OCI-LY3 (cell line): ENCODE measurements around the gene GPBP1.
"Not testable (repeated sequence)": the region's sequence is repeated elsewhere in the genome, so short reads cannot be mapped to it uniquely, and the experiment has no call there.

Experiments
- H2AFZ ChIP-seq: fragments of 200-600, 300-600 bp; shearing (Covaris generic); 2 replicates; pipeline ENCODE4 v1.6.0; 2014; ENCODE audit warnings: antibody characterized with exemption, low read depth, low read length
- H3K27ac ChIP-seq: fragments of 200-600, 300-600 bp; sonication (generic); 2 replicates; pipeline ENCODE4 v1.5.1; 2014; ENCODE audit warnings: mild to moderate bottlenecking, low read length, moderate library complexity, mixed read lengths
- H3K27me3 ChIP-seq: fragments of 200-600, 300-600 bp; sonication (generic); 2 replicates; pipeline ENCODE4 v1.6.1; 2014; ENCODE audit warnings: low read depth, low read length, mixed read lengths
- H3K36me3 ChIP-seq: fragments of 200-600, 300-600 bp; sonication (generic); replicated peaks from 2 replicates; pipeline ENCODE3; 2014; ENCODE audit warnings: low read depth, low read length, mixed read lengths
- H3K4me1 ChIP-seq: fragments of 300-600, 200-600 bp; sonication (generic); 2 replicates; pipeline ENCODE4 v1.6.1; 2014; ENCODE audit warnings: low read length, mixed read lengths
- H3K4me2 ChIP-seq: fragments of 200-600, 300-600 bp; sonication (generic); 2 replicates; pipeline ENCODE4 v1.6.1; 2014; ENCODE audit warnings: low read length, mixed read lengths
- H3K4me3 ChIP-seq: fragments of 300-600, 200-600 bp; sonication (generic); 2 replicates; pipeline ENCODE4 v1.5.1; 2014; ENCODE audit warnings: antibody characterized with exemption, mild to moderate bottlenecking, low read length, moderate library complexity
- H3K79me2 ChIP-seq: fragments of 300-600, 200-600 bp; shearing (Covaris generic); 2 replicates; pipeline ENCODE4 v1.6.1; 2014; ENCODE audit warnings: mild to moderate bottlenecking, low read length, mixed read lengths
- H3K9ac ChIP-seq: fragments of 300-600, 200-600 bp; shearing (Covaris generic); 2 replicates; pipeline ENCODE4 v1.6.0; 2014; ENCODE audit warnings: mild to moderate bottlenecking, low read length, moderate library complexity
- H3K9me3 ChIP-seq: fragments of 200-600, 300-600 bp; shearing (Covaris generic); 2 replicates; pipeline ENCODE4 v1.6.1; 2014; ENCODE audit warnings: low read length, mixed read lengths; ENCODE audit not compliant: insufficient read depth
- H4K20me1 ChIP-seq: fragments of 200-600, 300-600 bp; sonication (generic); 2 replicates; pipeline ENCODE4 v1.6.1; 2016; ENCODE audit warnings: low read length, mixed read lengths; ENCODE audit not compliant: insufficient read depth
- EZH2phosphoT487 ChIP-seq: fragments of 200-600 bp; shearing (Covaris generic); IDR thresholded peaks from 2 replicates; pipeline ENCODE4 v1.6.1; 2018; ENCODE audit warnings: antibody characterized with exemption, mixed run types, low read depth
- TF ChIP-seq, protein P1 (sequence below): fragments of 200-600, 300-600 bp; sonication (generic); IDR thresholded peaks from 2 replicates; pipeline ENCODE4 v1.5.1; 2014; ENCODE audit warnings: antibody characterized with exemption, low read length, low read depth

GPBP1 gene

DNA sequence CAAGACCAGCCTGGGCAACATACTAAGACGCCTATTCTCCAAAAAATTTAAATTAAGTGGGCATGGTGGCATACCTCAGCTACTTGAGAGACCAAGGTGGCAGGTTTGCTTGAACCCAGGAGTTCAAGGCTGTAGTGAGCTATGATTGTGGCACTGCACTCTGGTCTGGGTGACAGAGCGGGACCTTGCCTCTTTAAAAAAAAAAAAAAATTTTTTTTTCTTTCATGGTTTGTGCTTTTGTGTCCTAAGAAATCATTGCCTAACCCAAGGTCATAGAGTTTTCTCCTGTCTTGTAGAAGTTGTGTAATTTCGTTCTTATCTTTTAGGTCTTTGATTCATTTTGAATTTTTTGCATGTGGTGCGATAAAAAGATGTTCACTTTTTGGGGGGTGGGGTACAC lies 12.3 kb downstream of the GPBP1 start:
- Histone ChIP-seq H3K4me3 (no peak overlapping the region), H3K27ac (no peak overlapping the region)

DNA sequence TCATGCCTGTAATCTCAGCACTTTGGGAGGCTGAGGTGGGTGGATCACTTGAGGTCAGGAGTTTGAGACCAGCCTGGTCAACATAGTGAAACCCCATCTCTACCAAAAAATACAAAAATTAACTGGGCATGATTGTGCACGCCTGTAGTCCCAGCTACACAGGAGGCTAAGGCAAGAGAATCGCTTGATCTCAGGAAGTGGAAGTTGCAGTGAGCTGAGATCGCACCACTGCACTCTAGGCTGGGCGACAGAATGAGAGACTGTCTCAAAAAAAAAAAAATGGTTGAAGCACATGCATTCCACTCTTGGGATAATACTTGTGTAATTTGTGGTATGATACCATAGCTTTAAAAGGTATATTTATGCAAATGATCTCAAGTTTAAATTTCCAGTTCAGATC lies 14.1 kb downstream of the GPBP1 start:
- H2AFZ ChIP-seq, H3K27ac ChIP-seq, H3K27me3 ChIP-seq, H3K4me2 ChIP-seq, H3K9me3 ChIP-seq, H3K4me3 ChIP-seq, H3K9ac ChIP-seq: not testable (repeated sequence)
- Histone ChIP-seq H3K79me2 (peaks cover 100% of the 10 kb centered on the region), H3K36me3 (peaks cover 17% of the 10 kb centered on the region), H4K20me1 (peaks cover 98% of the 10 kb centered on the region), H3K4me1 (peaks cover 26% of the 10 kb centered on the region)

More for the DNA sequence above, 12.3 kb downstream of the GPBP1 start:
- Histone ChIP-seq H3K4me1 (peaks cover 27% of the 10 kb centered on the region), H3K27me3 (no peaks in the 10 kb centered on the region), H3K36me3 (peaks cover 18% of the 10 kb centered on the region), H4K20me1 (peaks cover 97% of the 10 kb centered on the region), H2AFZ (no peak overlapping the region), H3K9ac (no peak overlapping the region), H3K4me2 (0 out of 2 replicates have a peak overlapping the region, but pooled peaks have one; percentile 53), H3K9me3 (no peaks in the 10 kb centered on the region), H3K79me2 (peaks cover 100% of the 10 kb centered on the region)
- TF ChIP-seq, protein P1, sequence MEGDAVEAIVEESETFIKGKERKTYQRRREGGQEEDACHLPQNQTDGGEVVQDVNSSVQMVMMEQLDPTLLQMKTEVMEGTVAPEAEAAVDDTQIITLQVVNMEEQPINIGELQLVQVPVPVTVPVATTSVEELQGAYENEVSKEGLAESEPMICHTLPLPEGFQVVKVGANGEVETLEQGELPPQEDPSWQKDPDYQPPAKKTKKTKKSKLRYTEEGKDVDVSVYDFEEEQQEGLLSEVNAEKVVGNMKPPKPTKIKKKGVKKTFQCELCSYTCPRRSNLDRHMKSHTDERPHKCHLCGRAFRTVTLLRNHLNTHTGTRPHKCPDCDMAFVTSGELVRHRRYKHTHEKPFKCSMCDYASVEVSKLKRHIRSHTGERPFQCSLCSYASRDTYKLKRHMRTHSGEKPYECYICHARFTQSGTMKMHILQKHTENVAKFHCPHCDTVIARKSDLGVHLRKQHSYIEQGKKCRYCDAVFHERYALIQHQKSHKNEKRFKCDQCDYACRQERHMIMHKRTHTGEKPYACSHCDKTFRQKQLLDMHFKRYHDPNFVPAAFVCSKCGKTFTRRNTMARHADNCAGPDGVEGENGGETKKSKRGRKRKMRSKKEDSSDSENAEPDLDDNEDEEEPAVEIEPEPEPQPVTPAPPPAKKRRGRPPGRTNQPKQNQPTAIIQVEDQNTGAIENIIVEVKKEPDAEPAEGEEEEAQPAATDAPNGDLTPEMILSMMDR = no peak
- TF ChIP-seq EZH2phosphoT487 = no peak

DNA sequence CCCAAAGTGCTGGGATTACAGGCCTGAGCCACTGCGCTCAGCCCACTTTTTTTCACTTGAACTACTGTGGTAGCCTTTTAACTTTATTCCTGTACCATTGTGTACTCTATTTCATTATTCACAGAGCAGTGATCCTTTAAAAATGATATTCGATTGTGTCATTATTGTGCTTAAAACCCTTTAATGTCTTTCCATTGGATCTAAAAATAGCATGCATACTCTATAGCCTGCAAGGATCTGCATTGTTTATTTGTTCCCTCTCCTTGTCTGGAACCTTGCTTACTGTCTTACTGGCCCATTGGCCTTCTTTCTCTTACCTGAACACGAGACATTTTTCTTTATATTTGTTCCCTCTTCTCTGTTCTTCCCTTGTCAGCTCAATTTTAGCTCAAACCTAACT lies 15.7 kb downstream of the GPBP1 start:
- Histone ChIP-seq H3K4me3 (no peak overlapping the region), H3K27ac (no peak overlapping the region), H3K79me2 (peaks cover 100% of the 10 kb centered on the region), H3K4me2 (no peak overlapping the region), H2AFZ (no peak overlapping the region), H3K9me3 (no peaks in the 10 kb centered on the region), H3K27me3 (no peaks in the 10 kb centered on the region), H3K4me1 (peaks cover 24% of the 10 kb centered on the region), H3K36me3 (peaks cover 13% of the 10 kb centered on the region), H4K20me1 (peaks cover 99% of the 10 kb centered on the region), H3K9ac (no peak overlapping the region)
- TF ChIP-seq, protein P1 = no peak
- no peak for TF ChIP-seq EZH2phosphoT487

DNA sequence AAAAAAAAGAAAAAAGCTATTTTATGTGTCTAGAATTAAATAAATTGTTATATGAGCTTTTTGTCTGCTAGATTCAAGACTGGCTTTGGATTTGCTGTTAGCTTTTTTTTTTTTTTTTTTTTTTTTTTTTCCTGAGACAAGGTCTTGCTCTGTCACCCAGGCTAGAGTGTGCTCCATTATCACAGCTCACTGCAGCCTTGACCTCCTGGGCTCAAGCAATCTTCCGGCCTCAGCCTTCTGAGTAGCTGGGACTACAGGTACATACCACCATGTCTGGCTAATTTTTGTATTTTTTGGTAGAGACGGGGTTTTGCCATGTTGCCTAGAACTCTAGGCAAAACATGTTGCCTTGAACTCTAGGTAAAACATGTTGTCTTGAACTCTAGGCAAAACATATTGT lies 16.7 kb downstream of the GPBP1 start:
- no peak overlapping the region for H3K9ac ChIP-seq
- H3K4me1 ChIP-seq = 0 out of 2 replicates have a peak, but pooled peaks cover 14% of the 10 kb centered on the region
- H3K79me2 ChIP-seq = peaks cover 100% of the 10 kb centered on the region
- TF ChIP-seq EZH2phosphoT487 = no peak
- TF ChIP-seq, protein P1 = no peak
- no peak overlapping the region for H3K4me2 ChIP-seq
- H2AFZ ChIP-seq = no peak overlapping the region
- H3K27me3 ChIP-seq = no peaks in the 10 kb centered on the region
- H3K36me3 ChIP-seq = peaks cover 12% of the 10 kb centered on the region
- no peaks in the 10 kb centered on the region for H3K9me3 ChIP-seq
- peaks cover 99% of the 10 kb centered on the region for H4K20me1 ChIP-seq
- no peak overlapping the region for H3K4me3 ChIP-seq
- H3K27ac ChIP-seq = no peak overlapping the region

DNA sequence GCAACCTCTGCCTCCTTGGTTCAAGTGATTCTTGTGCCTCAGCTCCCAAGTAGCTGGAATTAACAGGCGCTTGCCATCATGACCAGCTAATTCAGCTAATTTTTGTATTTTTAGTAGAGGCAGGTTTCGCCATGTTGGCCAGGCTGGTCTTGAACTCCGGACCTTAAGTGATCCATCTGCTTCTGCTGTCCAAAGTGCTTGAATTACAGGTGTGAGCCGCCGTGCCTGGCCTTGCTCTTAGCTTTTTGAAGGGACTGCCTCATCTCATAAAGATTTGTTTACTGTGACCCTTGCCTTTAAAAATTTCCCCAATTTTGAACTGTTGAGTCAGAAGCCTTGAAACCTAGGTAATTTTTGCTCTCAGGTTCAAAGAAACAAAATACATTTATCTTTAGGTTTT lies 17.3 kb downstream of the GPBP1 start:
- H2AFZ ChIP-seq = no peak overlapping the region
- peaks cover 100% of the 10 kb centered on the region for H3K79me2 ChIP-seq
- H3K4me2 ChIP-seq = no peak overlapping the region
- H3K4me3 ChIP-seq = no peak overlapping the region
- TF ChIP-seq, protein P1 = no peak
- no peak for TF ChIP-seq EZH2phosphoT487
- no peaks in the 10 kb centered on the region for H3K9me3 ChIP-seq
- H3K27me3 ChIP-seq = no peaks in the 10 kb centered on the region
- 0 out of 2 replicates have a peak, but pooled peaks cover 9% of the 10 kb centered on the region for H3K4me1 ChIP-seq
- H4K20me1 ChIP-seq = peaks cover 98% of the 10 kb centered on the region
- H3K27ac ChIP-seq = no peak overlapping the region
- H3K36me3 ChIP-seq = peaks cover 12% of the 10 kb centered on the region
- no peak overlapping the region for H3K9ac ChIP-seq
